Omental fat pad (tissue), 4 donors: ENCODE data around the gene GJB4. TPM values are rescaled to one million over a fixed set of nuclear protein-coding genes. Genes with fewer than 3 reads are reported as not detected.
"Not testable (repeated sequence)": the region's sequence is repeated elsewhere in the genome, so short reads cannot be mapped to it uniquely, and the experiment has no call there.

Experiments
- ATAC-seq: fragments of 150-250 bp; one replicate; pipeline ENCODE4 v1.9.1; 2016; ENCODE audit warnings: mild to moderate bottlenecking, moderate library complexity; ENCODE audit not compliant: low FRiP score
- DNase-seq: peaks from one replicate; pipeline ENCODE4 v3.0.0-alpha.2; 2019; ENCODE audit warnings: low spot score
- total RNA-seq, 4 donors: library from RNA; depleted of rRNA; stranded (reverse); fragments of >200 nt; gene quantifications; one replicate each; pipeline ENCODE4 v1.1.0, GENCODE V29; 2016
- TF ChIP-seq, protein P1 (sequence below), 3 donors: fragments of 450-650 bp; IDR thresholded peaks; one replicate each; pipeline ENCODE4 v1.5.1; 2016 to 2017; ENCODE audit warnings: antibody characterized with exemption in 3 of 3, mild to moderate bottlenecking in 3 of 3, moderate library complexity in 2 of 3

The GJB4 gene
- total RNA-seq, 4 donors from 2014 or later: not detected

GRCh38 chr1:34768856-34769255, 9.3 kb downstream of the GJB4 start:
- no peak for DNase-seq
- TF ChIP-seq, protein P1, sequence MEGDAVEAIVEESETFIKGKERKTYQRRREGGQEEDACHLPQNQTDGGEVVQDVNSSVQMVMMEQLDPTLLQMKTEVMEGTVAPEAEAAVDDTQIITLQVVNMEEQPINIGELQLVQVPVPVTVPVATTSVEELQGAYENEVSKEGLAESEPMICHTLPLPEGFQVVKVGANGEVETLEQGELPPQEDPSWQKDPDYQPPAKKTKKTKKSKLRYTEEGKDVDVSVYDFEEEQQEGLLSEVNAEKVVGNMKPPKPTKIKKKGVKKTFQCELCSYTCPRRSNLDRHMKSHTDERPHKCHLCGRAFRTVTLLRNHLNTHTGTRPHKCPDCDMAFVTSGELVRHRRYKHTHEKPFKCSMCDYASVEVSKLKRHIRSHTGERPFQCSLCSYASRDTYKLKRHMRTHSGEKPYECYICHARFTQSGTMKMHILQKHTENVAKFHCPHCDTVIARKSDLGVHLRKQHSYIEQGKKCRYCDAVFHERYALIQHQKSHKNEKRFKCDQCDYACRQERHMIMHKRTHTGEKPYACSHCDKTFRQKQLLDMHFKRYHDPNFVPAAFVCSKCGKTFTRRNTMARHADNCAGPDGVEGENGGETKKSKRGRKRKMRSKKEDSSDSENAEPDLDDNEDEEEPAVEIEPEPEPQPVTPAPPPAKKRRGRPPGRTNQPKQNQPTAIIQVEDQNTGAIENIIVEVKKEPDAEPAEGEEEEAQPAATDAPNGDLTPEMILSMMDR (IDR thresholded peaks at IDR 0.05): no peak
- no peak for ATAC-seq

DNA sequence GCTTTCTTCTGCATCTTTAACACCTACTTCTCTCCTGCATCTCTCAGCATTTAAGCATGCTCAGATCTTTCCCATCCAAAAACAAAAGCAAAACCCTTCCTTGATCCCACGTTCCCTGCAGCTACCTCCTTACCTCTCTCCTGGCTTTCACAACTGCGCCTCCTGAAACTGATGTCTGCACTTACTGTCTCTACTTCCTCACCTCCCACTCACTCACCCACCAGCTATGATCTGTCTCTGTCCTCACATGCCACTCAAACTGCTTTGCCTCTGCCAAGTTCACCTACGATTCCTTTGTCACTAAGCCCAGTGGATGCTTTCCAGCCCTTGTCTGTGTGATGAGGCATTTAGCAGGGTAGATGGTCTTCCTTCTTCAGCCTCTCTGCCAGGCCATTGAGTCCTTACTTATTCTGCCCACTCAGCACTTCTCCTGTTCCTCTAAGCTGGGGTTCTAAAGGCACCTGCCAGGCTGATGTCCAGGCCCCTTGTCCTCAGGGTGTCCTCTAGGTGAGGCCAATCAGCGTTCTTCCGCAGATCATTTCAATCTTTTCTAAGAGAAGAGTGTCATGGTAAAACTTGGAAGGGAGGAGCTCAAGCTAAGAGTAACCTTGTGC, 11.5 kb downstream of the GJB4 start:
- no peak for ATAC-seq
- TF ChIP-seq, protein P1 (IDR thresholded peaks at IDR 0.05): no peak

GRCh38 chr1:34771573-34772371, 12.2 kb downstream of the GJB4 start:
- TF ChIP-seq, protein P1 (IDR thresholded peaks at IDR 0.05): no peak
- ATAC-seq (no peak), DNase-seq (no peak)

More for the DNA sequence above, 11.5 kb downstream of the GJB4 start:
- DNase-seq: no peak

DNA sequence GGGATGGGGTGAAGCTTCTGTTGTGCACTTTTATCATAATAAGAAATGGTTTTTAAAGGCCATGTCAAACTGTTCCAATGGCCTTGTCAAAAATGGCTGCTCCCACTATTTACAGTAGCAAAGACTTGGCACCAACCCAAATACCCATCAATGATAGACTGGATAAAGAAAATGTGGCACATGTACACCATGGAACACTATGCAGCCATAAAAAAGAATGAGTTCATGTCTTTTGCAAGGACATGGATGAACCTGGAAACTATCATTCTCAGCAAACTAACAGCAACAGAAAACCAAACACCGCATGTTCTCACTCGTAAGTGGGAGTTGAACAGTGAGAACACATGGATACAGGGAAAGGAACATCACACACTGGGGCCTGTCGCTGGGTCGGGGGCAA, 13.6 kb downstream of the GJB4 start:
- not testable (repeated sequence) for DNase-seq, ATAC-seq

GRCh38 chr1:34774957-34775356, 15.4 kb downstream of the GJB4 start:
- ATAC-seq: no peak
- DNase-seq: no peak
- TF ChIP-seq, protein P1 (IDR thresholded peaks at IDR 0.05): no peak

DNA sequence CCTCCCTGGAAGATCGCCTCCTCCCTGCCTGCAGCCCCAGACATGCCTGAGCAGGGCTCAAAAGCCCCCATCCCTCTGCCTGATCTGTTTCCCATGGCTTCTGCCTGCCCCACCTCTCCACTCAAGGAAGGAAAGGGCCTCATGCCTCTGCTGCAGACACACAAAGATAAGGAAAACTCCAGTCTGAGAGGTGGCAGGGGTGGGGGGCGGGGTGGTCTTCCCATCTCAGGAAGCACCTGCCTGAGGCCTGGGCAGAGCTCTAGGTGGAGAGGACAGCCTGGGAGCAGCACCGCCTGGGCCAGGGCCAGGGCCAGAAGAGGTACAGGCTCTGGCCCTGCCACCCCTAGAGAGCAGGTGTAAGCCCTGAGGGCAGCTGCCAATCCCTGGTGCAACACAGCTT, 17.4 kb downstream of the GJB4 start:
- no peak for DNase-seq
- TF ChIP-seq, protein P1 (IDR thresholded peaks at IDR 0.05): no peak
- ATAC-seq: no peak

- TF ChIP-seq, protein P1 (IDR thresholded peaks at IDR 0.05): no peak
- ATAC-seq: no peak
- DNase-seq: no peak
These were observed 18.2 kb downstream of the GJB4 start for GRCh38 chr1:34777519-34778321.
